GM19328 (cell line): ENCODE data around the gene CHTOP.
A peak's percentile ranks its signal among the peaks of the same experiment; 100 is the strongest.
"Not testable (repeated sequence)": the region's sequence is repeated elsewhere in the genome, so short reads cannot be mapped to it uniquely, and the experiment has no call there.

ENCODE experiments used
- ATAC-seq: cut with Tn5 transposase; IDR thresholded peaks from one replicate; pipeline ENCODE4 v1.9.1; 2021; ENCODE audit warnings: mild to moderate bottlenecking, moderate library complexity; ENCODE audit not compliant: unreplicated experiment

Gene CHTOP

GRCh38 chr1:153658400-153659174 lies 24.7 kb downstream of the CHTOP start, which contains the start of gene SNAPIN:
Gene SNAPIN, plus strand, starts transcription at chr1:153658703. Its CDS starts 41 bp downstream, at chr1:153658744.
- peak; percentile 78 for ATAC-seq

GRCh38 chr1:153659175-153659534 lies 25.3 kb downstream of the CHTOP start:
- no peak for ATAC-seq

GRCh38 chr1:153659656-153660055 lies 25.8 kb downstream of the CHTOP start:
- no peak for ATAC-seq

- ATAC-seq, result no peak
Observed at GRCh38 chr1:153661111-153661708, 27.3 kb downstream of the CHTOP start.

GRCh38 chr1:153662269-153662668 lies 28.4 kb downstream of the CHTOP start:
- ATAC-seq, result no peak

GRCh38 chr1:153663211-153663610 lies 29.3 kb downstream of the CHTOP start:
- no peak for ATAC-seq

GRCh38 chr1:153667439-153667838 lies 33.6 kb downstream of the CHTOP start:
- no peak for ATAC-seq

GRCh38 chr1:153668672-153669071 lies 34.8 kb downstream of the CHTOP start:
- not testable (repeated sequence) for ATAC-seq

GRCh38 chr1:153669606-153670005 lies 35.7 kb downstream of the CHTOP start:
- no peak for ATAC-seq

- ATAC-seq, result no peak
Observed at GRCh38 chr1:153670257-153670858, 36.5 kb downstream of the CHTOP start.

- peak; percentile 87 for ATAC-seq
Observed at GRCh38 chr1:153670859-153671627, 37.2 kb downstream of the CHTOP start, which contains the start of gene ILF2. Gene ILF2, minus strand, starts transcription at chr1:153670993. Its CDS starts 71 bp downstream, at chr1:153670922.

GRCh38 chr1:153671628-153672353 lies 37.9 kb downstream of the CHTOP start:
- ATAC-seq, result not testable (repeated sequence)

GRCh38 chr1:153673511-153673910 lies 39.6 kb downstream of the CHTOP start:
- no peak for ATAC-seq

- ATAC-seq, result no peak
Observed at GRCh38 chr1:153677718-153678518, 44.1 kb downstream of the CHTOP start.

- ATAC-seq, result no peak
Observed at GRCh38 chr1:153678519-153679336, 44.9 kb downstream of the CHTOP start, which contains the start of gene NPR1. Gene NPR1, plus strand, starts transcription at chr1:153678688. Its CDS starts 421 bp downstream, at chr1:153679109.

- ATAC-seq, result no peak
Observed at GRCh38 chr1:153679337-153680119, 45.7 kb downstream of the CHTOP start.

- no peak for ATAC-seq
Observed at GRCh38 chr1:153680120-153680403, 46.2 kb downstream of the CHTOP start.

- ATAC-seq, result no peak
Observed at GRCh38 chr1:153682730-153683129, 48.9 kb downstream of the CHTOP start.
